Right ventricle myocardium superior (tissue), 1 donor: ENCODE results near the gene BNIP1. TPM values are rescaled to one million over a fixed set of nuclear protein-coding genes. Genes with fewer than 3 reads are reported as not detected.

Source experiments
- ATAC-seq: fragments of 200-7000 bp; cut with Tn5 transposase; one replicate; pipeline ENCODE4 v1.9.1; 2020; ENCODE audit warnings: mild to moderate bottlenecking; ENCODE audit not compliant: poor library complexity
- DNase-seq: peaks from one replicate; pipeline ENCODE4 v3.0.0-alpha.2; 2020
- intact Hi-C: fragments of 100-400 bp; cut with DNase I; formaldehyde crosslinking; loops from one replicate; pipeline ENCODE4 v1.11.2; 2022
- total RNA-seq: library from RNA; stranded (reverse); fragmentation: NEBNext Ultra II Directional; extraction: Animal tissue kit (Norgen Biotek cat#: 25700); gene quantifications from one replicate; pipeline ENCODE4 v1.2.1, GENCODE V29; 2021
- donor health status: DM: no; HTN: yes; CAD: no; lungs with severe emphysema.

The BNIP1 gene
- total RNA-seq, 1 donor from 2014 or later, result 9.1 TPM

GRCh38 chr5:173202266-173202875, 58.0 kb downstream of the BNIP1 start:
- ATAC-seq, result no peak
- no peak for DNase-seq
- intact Hi-C loops, result no loop called here

DNA sequence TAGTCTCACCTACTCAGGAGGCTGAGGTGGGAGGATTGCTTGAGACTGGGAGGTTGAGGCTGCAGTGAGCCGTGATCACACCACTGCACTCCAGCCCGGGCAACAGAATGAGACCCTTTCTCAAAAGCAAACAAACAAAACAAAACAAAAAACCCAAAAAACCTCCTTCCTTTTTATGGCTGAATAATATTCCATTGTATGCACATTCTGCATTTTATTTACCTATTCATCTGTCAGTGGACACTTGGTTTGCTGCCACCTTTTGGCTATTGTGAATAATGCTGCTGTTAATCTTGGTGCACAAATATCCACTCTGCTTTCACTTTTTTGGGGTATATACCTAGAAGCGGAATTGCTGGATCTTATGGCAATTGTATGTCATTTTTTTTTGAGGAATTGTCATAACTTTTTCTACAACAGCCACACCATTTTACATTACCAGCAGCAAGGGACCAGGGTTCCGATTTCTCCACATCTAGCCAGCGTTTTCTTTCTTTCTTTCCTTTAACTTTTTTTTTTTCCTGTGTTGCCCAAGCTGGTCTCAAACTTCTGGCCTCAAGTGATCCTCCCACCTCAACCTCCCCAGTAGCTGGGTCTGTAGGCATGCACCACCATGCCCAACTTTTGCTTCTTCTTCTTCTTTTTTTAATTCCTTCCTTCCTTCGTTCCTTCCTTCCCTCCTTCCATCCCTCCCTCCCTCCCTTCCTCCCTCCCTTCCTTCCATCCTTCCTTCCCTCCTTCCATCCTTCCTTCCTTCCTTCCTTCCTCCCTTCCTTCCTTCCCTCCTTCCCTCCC, 60.1 kb downstream of the BNIP1 start:
- DNase-seq (no peak), ATAC-seq (no peak)
- intact Hi-C loops, result no loop called here

- intact Hi-C loops, result no loop called here
- ATAC-seq, result no peak
- DNase-seq, result no peak
Observed at GRCh38 chr5:173205916-173206315, 61.6 kb downstream of the BNIP1 start.

DNA sequence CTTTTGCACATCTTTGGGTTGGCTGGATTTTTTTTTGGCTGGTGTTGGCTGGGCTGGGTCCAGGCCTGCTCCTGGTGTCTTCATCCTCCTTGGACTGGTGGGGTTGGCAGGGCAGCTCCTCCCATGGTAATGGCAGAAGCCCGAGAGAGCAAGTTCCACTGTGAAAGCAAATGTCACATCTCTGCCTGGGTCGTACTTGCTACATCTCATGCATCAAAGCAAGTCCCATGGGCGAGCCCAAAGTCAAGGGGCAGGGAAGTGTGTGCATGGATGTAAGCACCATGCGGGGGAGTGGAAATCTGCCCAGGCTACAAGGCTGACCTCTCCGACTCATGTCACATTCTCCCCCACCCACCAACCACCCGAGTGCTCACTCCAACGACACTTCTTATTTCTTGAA, 64.0 kb downstream of the BNIP1 start:
- intact Hi-C loops, result no loop called here
- ATAC-seq, result no peak
- no peak for DNase-seq

DNA sequence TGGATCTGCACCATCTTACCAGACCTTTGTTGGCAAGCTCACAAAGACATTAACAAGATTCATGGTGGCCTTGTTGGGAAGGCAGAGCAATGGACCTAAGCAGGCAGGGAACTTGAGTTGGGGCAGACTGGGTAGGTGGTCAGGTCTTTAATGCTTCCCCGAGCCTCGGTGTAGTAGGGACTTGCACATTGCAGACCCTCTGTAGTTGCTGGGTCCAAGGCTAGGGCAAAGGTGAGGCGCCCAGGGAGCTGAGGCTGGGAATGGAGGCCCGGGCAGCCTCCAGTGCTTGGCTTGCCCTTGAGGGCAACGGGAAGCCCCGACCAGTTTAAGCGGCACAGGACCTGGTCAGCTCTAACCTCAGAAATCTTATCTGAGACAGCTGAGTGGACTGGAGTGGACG, 66.5 kb downstream of the BNIP1 start:
- ATAC-seq (no peak), DNase-seq (no peak)
- intact Hi-C loops, result no loop called here

- DNase-seq, result no peak
- intact Hi-C loops, result no loop called here
- ATAC-seq, result no peak
Observed at GRCh38 chr5:173211284-173211683, 67.0 kb downstream of the BNIP1 start.

DNA sequence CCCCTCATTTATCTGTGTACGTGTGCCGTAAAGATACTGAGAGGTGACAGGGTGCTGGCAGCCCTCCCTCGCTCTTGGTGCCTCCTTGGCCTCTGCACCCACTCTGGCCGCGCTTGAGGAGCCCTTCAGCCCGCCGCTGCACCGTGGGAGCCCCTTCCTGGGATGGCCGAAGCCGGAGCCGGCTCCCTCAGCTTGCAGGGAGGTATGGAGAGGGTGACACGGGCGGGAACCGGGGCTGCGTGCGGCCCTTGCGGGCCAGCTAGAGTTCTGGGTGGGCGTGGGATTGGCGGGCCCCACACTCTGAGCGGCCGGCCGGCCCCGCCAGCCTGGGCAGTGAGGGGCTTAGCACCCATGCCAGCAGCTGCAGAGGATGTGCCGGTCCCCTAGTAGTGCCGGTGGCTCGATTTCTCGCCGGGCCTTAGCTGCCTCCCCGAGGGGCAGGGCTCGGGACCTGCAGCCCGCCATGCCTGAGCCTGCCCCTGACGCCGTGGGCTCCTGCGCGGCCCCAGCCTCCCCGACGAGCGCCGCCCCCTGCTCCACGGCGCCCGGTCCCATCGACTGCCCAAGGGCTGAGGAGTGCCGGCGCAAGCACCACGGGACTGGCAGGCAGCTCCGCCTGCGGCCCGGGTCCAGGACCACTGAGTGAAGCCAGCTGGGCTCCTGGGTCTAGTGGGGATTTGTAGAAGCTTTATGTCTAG, 69.1 kb downstream of the BNIP1 start:
- ATAC-seq (no peak), DNase-seq (no peak)
- intact Hi-C loops, result no loop called here

Other genes starting within 250 kb of the BNIP1 start
- gene RPL26L1, start 185.1 kb upstream of the BNIP1 start, total RNA-seq, result 22.8 TPM
- gene ATP6V0E1, start 160.8 kb upstream of the BNIP1 start, total RNA-seq, result 187 TPM
- gene CREBRF, start 88.2 kb upstream of the BNIP1 start, total RNA-seq, result 23.9 TPM
- gene NKX2-5, start 90.7 kb downstream of the BNIP1 start, total RNA-seq, result 260 TPM
- gene STC2, start 183.9 kb downstream of the BNIP1 start, total RNA-seq, result 9.6 TPM